ENCODE measurements around the gene MMP10. TPM values are rescaled to one million over a fixed set of nuclear protein-coding genes. Genes with fewer than 3 reads are reported as not detected.
"Not testable (repeated sequence)": the region's sequence is repeated elsewhere in the genome, so short reads cannot be mapped to it uniquely, and the experiment has no call there.

The MMP10 gene
- total RNA-seq, 1 experiment from 2014 or later, result not detected

DNA sequence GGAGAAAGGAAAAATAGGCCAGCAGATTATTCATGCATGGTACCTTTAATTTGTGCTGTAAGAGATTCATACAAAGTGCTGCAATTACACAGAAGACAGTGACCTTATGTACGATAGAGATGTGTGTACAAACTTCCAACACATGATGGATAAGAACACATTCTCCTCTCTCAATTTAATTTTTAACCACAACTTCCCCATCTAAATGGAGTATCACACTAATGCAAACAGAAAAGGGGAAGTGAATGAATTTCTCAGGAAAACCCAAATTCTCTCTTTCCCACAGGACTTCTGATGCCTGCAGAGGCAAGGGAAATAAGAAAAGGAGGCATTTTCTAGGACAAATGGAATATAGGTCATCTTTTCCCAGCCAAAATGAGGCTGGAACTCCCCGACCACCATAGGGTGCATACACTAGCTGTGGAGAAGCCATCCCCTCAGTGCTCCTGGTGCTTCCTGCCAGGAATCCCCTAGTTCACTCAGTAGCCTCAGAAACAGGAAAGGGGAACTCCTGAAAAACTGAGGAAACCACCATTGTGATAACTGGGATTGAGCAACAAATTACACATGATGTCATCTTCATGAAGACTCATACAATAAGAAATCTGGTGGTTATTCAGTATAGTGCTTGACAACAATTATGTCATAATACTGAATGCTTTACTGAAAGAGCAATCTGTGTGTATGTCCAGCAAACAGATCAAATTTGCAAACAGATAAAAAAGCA lies 22.4 kb downstream of the MMP10 start:
- Histone ChIP-seq H3K9me3 (ENCODE audit: low read length) (no peaks in the 10 kb centered on the region), H3K4me1 (ENCODE audit: low read length) (no peaks in the 10 kb centered on the region), H3K4me2 (ENCODE audit: low read depth, low read length, poor library complexity, severe bottlenecking) (no peak overlapping the region), H3K27ac (ENCODE audit: low read length) (no peak overlapping the region), H3K4me3 (ENCODE audit: low read length) (no peak overlapping the region), H3K36me3 (ENCODE audit: insufficient read depth, low read length) (no peaks in the 10 kb centered on the region), H4K20me1 (ENCODE audit: insufficient read depth, low read depth, low read length) (no peaks in the 10 kb centered on the region), H3K27me3 (ENCODE audit: low read length) (no peaks in the 10 kb centered on the region), H3K9me2 (replicated peaks; ENCODE audit: insufficient read depth, low read length) (no peaks in the 10 kb centered on the region), H3K79me2 (ENCODE audit: low read length) (no peaks in the 10 kb centered on the region), H3K9ac (ENCODE audit: low read length) (no peak overlapping the region), H2AFZ (ENCODE audit: low read length) (no peak overlapping the region)
- no peak for DNase-seq

DNA sequence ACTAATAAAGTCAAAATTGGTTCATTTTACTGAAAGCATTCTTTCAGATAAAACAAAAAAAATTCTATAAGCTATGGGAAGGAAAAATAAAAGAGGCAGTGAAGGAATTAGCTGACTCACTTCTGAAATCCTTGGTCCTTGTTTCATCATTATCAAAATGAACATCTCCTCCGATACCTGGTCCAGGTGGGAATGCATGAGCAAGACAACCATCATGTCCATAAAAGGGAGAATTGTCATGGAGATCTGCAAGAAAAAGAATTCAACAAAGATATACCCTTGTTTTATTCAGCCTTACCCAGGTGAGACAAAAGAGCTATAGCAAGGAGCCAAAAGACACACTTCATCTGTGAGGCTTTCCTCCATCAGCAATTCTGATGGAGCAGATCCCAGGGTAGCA lies 27.2 kb downstream of the MMP10 start:
- no peak overlapping the region for H2AFZ ChIP-seq (ENCODE audit: low read length)
- H4K20me1 ChIP-seq (ENCODE audit: insufficient read depth, low read depth, low read length), result no peaks in the 10 kb centered on the region
- H3K36me3 ChIP-seq (ENCODE audit: insufficient read depth, low read length), result no peaks in the 10 kb centered on the region
- no peak overlapping the region for H3K4me3 ChIP-seq (ENCODE audit: low read length)
- no peaks in the 10 kb centered on the region for H3K79me2 ChIP-seq (ENCODE audit: low read length)
- no peaks in the 10 kb centered on the region for H3K9me2 ChIP-seq (replicated peaks; ENCODE audit: insufficient read depth, low read length)
- H3K27me3 ChIP-seq (ENCODE audit: low read length), result no peaks in the 10 kb centered on the region; the same call in 1 of the 2 replicates
- no peaks in the 10 kb centered on the region for H3K9me3 ChIP-seq (ENCODE audit: low read length)
- no peak for DNase-seq
- H3K4me1 ChIP-seq (ENCODE audit: low read length), result no peaks in the 10 kb centered on the region
- H3K27ac ChIP-seq (ENCODE audit: low read length), result no peak overlapping the region
- no peak overlapping the region for H3K9ac ChIP-seq (ENCODE audit: low read length)
- H3K4me2 ChIP-seq (ENCODE audit: low read depth, low read length, poor library complexity, severe bottlenecking), result no peak overlapping the region

GRCh38 chr11:102751673-102752072 lies 28.8 kb downstream of the MMP10 start:
- H4K20me1 ChIP-seq (ENCODE audit: insufficient read depth, low read depth, low read length), result no peaks in the 10 kb centered on the region
- DNase-seq, result no peak
- H3K4me3 ChIP-seq (ENCODE audit: low read length), result no peak overlapping the region
- H3K27ac ChIP-seq (ENCODE audit: low read length), result no peak overlapping the region
- H3K4me1 ChIP-seq (ENCODE audit: low read length), result no peaks in the 10 kb centered on the region
- no peaks in the 10 kb centered on the region for H3K9me3 ChIP-seq (ENCODE audit: low read length)
- H2AFZ ChIP-seq (ENCODE audit: low read length), result no peak overlapping the region
- H3K79me2 ChIP-seq (ENCODE audit: low read length), result no peaks in the 10 kb centered on the region
- no peaks in the 10 kb centered on the region; the same call in 1 of the 2 replicates for H3K27me3 ChIP-seq (ENCODE audit: low read length)
- H3K9me2 ChIP-seq (replicated peaks; ENCODE audit: insufficient read depth, low read length), result no peaks in the 10 kb centered on the region
- no peaks in the 10 kb centered on the region for H3K36me3 ChIP-seq (ENCODE audit: insufficient read depth, low read length)
- H3K9ac ChIP-seq (ENCODE audit: low read length), result no peak overlapping the region
- H3K4me2 ChIP-seq (ENCODE audit: low read depth, low read length, poor library complexity, severe bottlenecking), result no peak overlapping the region

DNA sequence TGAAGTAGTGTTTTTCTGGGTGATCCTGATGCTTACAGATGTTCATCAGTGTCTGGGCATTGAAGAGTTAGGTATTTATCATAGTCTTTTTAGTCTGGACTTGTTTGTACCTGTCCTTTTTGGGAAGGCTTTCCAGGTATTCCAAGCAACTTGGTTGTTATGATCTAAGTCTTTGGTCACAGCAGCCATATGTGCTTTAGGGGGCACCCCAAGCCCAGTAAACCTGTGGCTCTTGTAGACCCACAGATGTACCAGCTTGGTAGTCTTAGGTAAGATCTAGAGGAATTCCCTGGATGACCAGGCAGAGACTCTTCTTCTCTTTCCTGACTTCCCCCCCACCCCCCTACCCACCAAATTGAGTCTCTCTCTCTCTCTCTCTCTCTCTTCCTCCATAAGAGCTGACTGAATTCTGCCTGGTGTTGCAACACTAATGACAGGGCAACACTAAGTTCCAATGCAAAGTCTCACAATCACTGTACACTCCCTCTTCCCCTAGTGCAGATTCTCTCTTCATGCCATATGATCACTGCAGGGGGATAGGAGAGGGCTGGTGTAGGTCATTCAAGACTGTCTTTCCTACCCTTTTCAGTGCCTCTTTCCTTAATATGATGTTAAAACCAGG lies 31.2 kb downstream of the MMP10 start:
- H4K20me1 ChIP-seq (ENCODE audit: insufficient read depth, low read depth, low read length), result no peaks in the 10 kb centered on the region
- H3K79me2 ChIP-seq (ENCODE audit: low read length), result no peaks in the 10 kb centered on the region
- H3K36me3 ChIP-seq (ENCODE audit: insufficient read depth, low read length), result no peaks in the 10 kb centered on the region
- H3K4me3 ChIP-seq (ENCODE audit: low read length), result no peak overlapping the region
- H3K27ac ChIP-seq (ENCODE audit: low read length), result no peak overlapping the region
- DNase-seq, result no peak
- H3K9me3 ChIP-seq (ENCODE audit: low read length), result no peaks in the 10 kb centered on the region
- no peak overlapping the region for H3K4me2 ChIP-seq (ENCODE audit: low read depth, low read length, poor library complexity, severe bottlenecking)
- no peak overlapping the region for H3K9ac ChIP-seq (ENCODE audit: low read length)
- H2AFZ ChIP-seq (ENCODE audit: low read length), result no peak overlapping the region
- no peaks in the 10 kb centered on the region; the same call in 1 of the 2 replicates for H3K27me3 ChIP-seq (ENCODE audit: low read length)
- no peaks in the 10 kb centered on the region for H3K4me1 ChIP-seq (ENCODE audit: low read length)
- H3K9me2 ChIP-seq (replicated peaks; ENCODE audit: insufficient read depth, low read length), result no peaks in the 10 kb centered on the region

GRCh38 chr11:102746746-102747578 lies 33.5 kb downstream of the MMP10 start:
- not testable (repeated sequence) for H2AFZ ChIP-seq (ENCODE audit: low read length); H3K9ac ChIP-seq (ENCODE audit: low read length); H3K4me1 ChIP-seq (ENCODE audit: low read length); DNase-seq; H3K79me2 ChIP-seq (ENCODE audit: low read length); H3K4me3 ChIP-seq (ENCODE audit: low read length); H3K4me2 ChIP-seq (ENCODE audit: low read depth, low read length, poor library complexity, severe bottlenecking); H3K9me3 ChIP-seq (ENCODE audit: low read length); H4K20me1 ChIP-seq (ENCODE audit: insufficient read depth, low read depth, low read length); H3K9me2 ChIP-seq (replicated peaks; ENCODE audit: insufficient read depth, low read length); H3K27me3 ChIP-seq (ENCODE audit: low read length); H3K27ac ChIP-seq (ENCODE audit: low read length); H3K36me3 ChIP-seq (ENCODE audit: insufficient read depth, low read length)

DNA sequence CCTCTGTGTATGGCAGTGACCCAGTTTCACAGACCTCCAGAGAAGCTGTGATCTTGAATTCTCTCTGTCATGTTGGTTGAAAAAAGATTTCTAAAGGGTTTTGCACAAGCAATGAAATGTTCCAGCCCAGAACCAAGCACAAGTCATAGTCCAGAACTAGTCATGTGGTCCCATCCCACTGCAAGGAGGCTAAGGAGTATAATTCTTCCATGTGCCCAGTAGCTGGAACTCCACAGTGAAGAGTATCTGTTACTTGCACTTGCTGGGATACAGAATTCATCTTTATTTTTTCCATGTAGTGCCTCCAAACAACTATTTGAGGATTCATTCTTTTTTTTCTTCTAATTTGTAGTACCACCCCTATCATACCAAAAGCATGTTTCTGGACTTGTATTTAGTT lies 45.8 kb downstream of the MMP10 start:
- H3K4me1 ChIP-seq (ENCODE audit: low read length), result no peaks in the 10 kb centered on the region
- H4K20me1 ChIP-seq (ENCODE audit: insufficient read depth, low read depth, low read length), result no peaks in the 10 kb centered on the region
- no peak overlapping the region for H3K4me3 ChIP-seq (ENCODE audit: low read length)
- peaks cover 4% of the 10 kb centered on the region for H3K9me3 ChIP-seq (ENCODE audit: low read length)
- no peaks in the 10 kb centered on the region for H3K79me2 ChIP-seq (ENCODE audit: low read length)
- H3K4me2 ChIP-seq (ENCODE audit: low read depth, low read length, poor library complexity, severe bottlenecking), result no peak overlapping the region
- H3K27ac ChIP-seq (ENCODE audit: low read length), result no peak overlapping the region
- H3K9me2 ChIP-seq (replicated peaks; ENCODE audit: insufficient read depth, low read length), result no peaks in the 10 kb centered on the region
- H3K36me3 ChIP-seq (ENCODE audit: insufficient read depth, low read length), result no peaks in the 10 kb centered on the region
- H3K27me3 ChIP-seq (ENCODE audit: low read length), result no peaks in the 10 kb centered on the region
- DNase-seq, result no peak
- no peak overlapping the region for H2AFZ ChIP-seq (ENCODE audit: low read length)
- H3K9ac ChIP-seq (ENCODE audit: low read length), result no peak overlapping the region

- H3K4me3 ChIP-seq (ENCODE audit: low read length), result no peak overlapping the region
- H3K9me3 ChIP-seq (ENCODE audit: low read length), result peaks cover 4% of the 10 kb centered on the region
- H3K27ac ChIP-seq (ENCODE audit: low read length), result no peak overlapping the region
- H2AFZ ChIP-seq (ENCODE audit: low read length), result no peak overlapping the region
- no peaks in the 10 kb centered on the region for H3K9me2 ChIP-seq (replicated peaks; ENCODE audit: insufficient read depth, low read length)
- H3K79me2 ChIP-seq (ENCODE audit: low read length), result no peaks in the 10 kb centered on the region
- H3K36me3 ChIP-seq (ENCODE audit: insufficient read depth, low read length), result no peaks in the 10 kb centered on the region
- H3K4me1 ChIP-seq (ENCODE audit: low read length), result no peaks in the 10 kb centered on the region
- H3K27me3 ChIP-seq (ENCODE audit: low read length), result no peaks in the 10 kb centered on the region
- H4K20me1 ChIP-seq (ENCODE audit: insufficient read depth, low read depth, low read length), result no peaks in the 10 kb centered on the region
- H3K4me2 ChIP-seq (ENCODE audit: low read depth, low read length, poor library complexity, severe bottlenecking), result no peak overlapping the region
- peak; percentile 93 for DNase-seq
- H3K9ac ChIP-seq (ENCODE audit: low read length), result no peak overlapping the region
These were observed 47.1 kb downstream of the MMP10 start for GRCh38 chr11:102733232-102733875.

DNA sequence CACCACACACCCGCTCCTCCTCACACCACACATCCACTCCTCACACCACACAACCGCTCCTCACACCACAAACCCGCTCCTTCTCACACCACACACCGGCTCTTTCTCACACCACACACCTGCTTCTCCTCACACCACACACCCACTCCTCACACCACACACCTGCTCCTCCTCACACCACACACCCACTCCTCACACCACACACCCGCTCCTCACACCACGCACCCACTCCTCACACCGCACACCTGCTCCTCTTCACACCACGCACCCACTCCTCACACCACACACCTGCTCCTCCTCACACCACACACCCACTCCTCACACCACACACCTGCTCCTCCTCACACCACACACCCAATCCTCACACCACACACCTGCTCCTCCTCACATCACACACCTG lies 49.5 kb downstream of the MMP10 start:
- not testable (repeated sequence) for H3K79me2 ChIP-seq (ENCODE audit: low read length); DNase-seq; H3K4me1 ChIP-seq (ENCODE audit: low read length); H3K27ac ChIP-seq (ENCODE audit: low read length); H3K36me3 ChIP-seq (ENCODE audit: insufficient read depth, low read length); H3K9ac ChIP-seq (ENCODE audit: low read length); H4K20me1 ChIP-seq (ENCODE audit: insufficient read depth, low read depth, low read length); H3K9me2 ChIP-seq (replicated peaks; ENCODE audit: insufficient read depth, low read length); H3K4me3 ChIP-seq (ENCODE audit: low read length); H3K4me2 ChIP-seq (ENCODE audit: low read depth, low read length, poor library complexity, severe bottlenecking); H3K27me3 ChIP-seq (ENCODE audit: low read length); H3K9me3 ChIP-seq (ENCODE audit: low read length); H2AFZ ChIP-seq (ENCODE audit: low read length)
